Right atrium auricular region (tissue), 2 donors: ENCODE measurements around the gene DYRK1B. TPM values are rescaled to one million over a fixed set of nuclear protein-coding genes. Genes with fewer than 3 reads are reported as not detected.
A peak's percentile ranks its signal among the peaks of the same experiment; 100 is the strongest.

Source experiments
- DNase-seq: peaks from one replicate; pipeline ENCODE4 v3.0.0-alpha.2; 2019; ENCODE audit warnings: low spot score
- H3K27ac ChIP-seq, 2 donors: fragments of 200-600 bp; sonication (generic); 1 replicate in 1 of 2; 2 replicates in 1 of 2; pipeline ENCODE4 v1.5.1; 2016 to 2019
- H3K27me3 ChIP-seq, 2 donors: fragments of 200-600 bp; sonication (generic); one replicate each; pipeline versions ENCODE4 v1.5.1 to v1.6.0; 2017 to 2019
- H3K36me3 ChIP-seq: fragments of 200-600 bp; sonication (generic); one replicate; pipeline ENCODE4 v1.5.1; 2016
- H3K4me1 ChIP-seq, 2 donors: fragments of 200-600 bp; sonication (generic); one replicate each; pipeline versions ENCODE4 v1.5.1 to v1.6.0; 2017 to 2019
- H3K4me3 ChIP-seq, 2 donors: fragments of 200-600 bp; sonication (generic); 1 replicate in 1 of 2; 2 replicates in 1 of 2; pipeline ENCODE4 v1.5.1; 2017 to 2019; ENCODE audit warnings: mild to moderate bottlenecking in 1 of 2, moderate library complexity in 1 of 2
- H3K9me3 ChIP-seq, 2 donors: fragments of 200-600 bp; sonication (generic); one replicate each; pipeline ENCODE4 v1.5.1; 2019
- CTCF ChIP-seq, 2 donors: fragments of 200-600 bp; sonication (generic); IDR thresholded peaks; one replicate each; pipeline ENCODE4 v1.5.1; 2019; ENCODE audit warnings: antibody characterized with exemption in 2 of 2
- total RNA-seq, 2 donors: library from RNA; depleted of rRNA; stranded (reverse); fragments of >200 nt; gene quantifications; one replicate each; pipeline ENCODE4 v1.1.0, GENCODE V29; 2016

Gene DYRK1B
- total RNA-seq, 2 donors from 2014 or later = 11.1 to 14.5 TPM

DNA sequence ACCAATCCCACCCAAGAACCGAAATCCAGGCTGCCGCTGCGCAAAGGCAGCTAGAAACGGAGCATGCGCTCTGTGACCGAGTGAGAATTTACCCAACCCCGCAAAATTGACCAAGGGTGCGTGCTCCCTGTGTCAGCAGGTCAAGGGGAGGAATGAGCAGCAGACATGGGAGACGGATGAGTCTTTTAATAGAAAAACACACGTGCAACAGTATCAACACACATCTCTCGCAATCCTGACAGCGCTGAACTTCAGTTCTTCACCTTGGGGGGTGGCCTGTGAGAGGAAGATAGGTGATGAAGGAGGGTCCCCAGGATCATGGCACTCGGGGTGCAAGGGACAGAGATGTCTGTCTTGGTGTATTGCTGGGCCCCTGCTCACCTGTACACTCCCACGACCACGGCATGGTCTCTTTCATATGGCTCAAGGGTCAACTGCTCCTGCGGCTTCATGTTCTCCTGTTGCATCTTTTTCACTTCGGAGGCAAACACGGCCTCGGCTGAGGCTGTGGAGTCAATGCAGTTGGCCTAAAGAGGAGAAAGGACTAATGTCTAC is 402 bp upstream of the DYRK1B start:
- Histone ChIP-seq H3K27ac (peak overlapping the region; percentile 83 to 94), H3K27me3 (no peaks in the 10 kb centered on the region), H3K36me3 (peaks cover 61% of the 10 kb centered on the region), H3K4me3 (peak overlapping the region; percentile 54 to 97), H3K4me1 (peaks cover 0 to 18% of the 10 kb centered on the region in 2 donors), H3K9me3 (no peaks in the 10 kb centered on the region)
- DNase-seq = no peak
- TF ChIP-seq CTCF (IDR thresholded peaks at IDR 0.05) = no peak

DNA sequence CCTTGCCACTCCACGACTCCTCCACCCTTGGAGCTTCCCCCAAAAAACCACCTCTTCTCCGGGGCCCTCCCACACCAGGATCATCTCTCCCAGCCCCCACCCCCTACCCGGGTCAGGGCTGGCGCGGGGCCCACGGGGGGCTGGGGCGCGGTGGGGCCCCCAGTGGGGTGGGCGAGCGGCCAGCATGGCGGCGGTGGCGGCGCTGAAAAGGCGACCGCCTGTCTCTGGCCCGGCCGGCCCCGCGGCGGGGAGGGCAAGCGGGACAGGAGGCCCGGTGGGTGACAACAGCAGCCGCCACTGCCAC is 850 bp downstream of the DYRK1B start:
- DNase-seq = no peak
- TF ChIP-seq CTCF (IDR thresholded peaks at IDR 0.05) = no peak
- Histone ChIP-seq H3K27me3 (no peaks in the 10 kb centered on the region), H3K4me3 (peak overlapping the region; percentile 54 to 97), H3K9me3 (no peaks in the 10 kb centered on the region), H3K36me3 (peaks cover 60% of the 10 kb centered on the region), H3K27ac (peak overlapping the region; percentile 83 to 94), H3K4me1 (peaks cover 0 to 18% of the 10 kb centered on the region in 2 donors)

DNA sequence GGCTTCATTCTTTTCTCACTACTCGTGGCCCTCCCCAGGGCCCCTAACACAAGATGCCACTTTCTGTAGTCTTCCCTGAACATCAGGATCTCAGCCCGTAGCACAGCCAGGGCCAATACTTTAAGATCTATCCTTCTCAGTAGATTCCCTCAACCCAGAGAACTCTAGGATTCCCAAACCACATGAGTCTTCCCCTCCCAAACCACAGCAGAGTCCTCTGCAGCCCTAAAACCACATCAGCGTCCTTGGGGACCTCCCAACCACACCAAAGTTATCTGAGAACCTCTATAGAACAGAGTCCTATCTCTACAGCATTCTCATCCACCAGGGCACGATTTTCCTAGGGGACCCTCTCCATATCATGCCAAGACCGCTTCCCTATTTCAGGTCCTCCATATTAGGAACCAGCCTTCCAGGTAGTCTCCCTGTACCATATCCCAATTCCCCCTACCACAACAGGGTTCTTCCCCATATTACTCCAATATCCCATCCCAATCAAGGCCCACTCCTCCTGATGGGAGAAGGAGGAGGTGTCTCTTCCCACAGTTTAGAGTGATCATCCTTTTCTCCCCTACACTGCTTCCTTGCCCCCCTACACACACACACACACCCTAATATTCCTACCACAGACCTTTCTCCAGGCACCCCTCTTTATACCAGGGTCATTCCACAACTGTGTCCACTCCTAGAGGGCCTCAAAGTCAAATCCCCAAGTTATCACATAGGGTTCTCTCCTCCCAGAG is 1.4 kb downstream of the DYRK1B start:
- Histone ChIP-seq H3K36me3 (peaks cover 60% of the 10 kb centered on the region), H3K9me3 (no peaks in the 10 kb centered on the region), H3K27ac (peak overlapping the region; percentile 83 to 94), H3K27me3 (no peaks in the 10 kb centered on the region), H3K4me1 (peaks cover 0 to 18% of the 10 kb centered on the region in 2 donors), H3K4me3 (peak overlapping the region; percentile 54 to 97)
- no peak for TF ChIP-seq CTCF (IDR thresholded peaks at IDR 0.05)
- no peak for DNase-seq

GRCh38 chr19:39831679-39832078 is 2.3 kb downstream of the DYRK1B start:
- H3K27ac ChIP-seq = no peak overlapping the region
- no peak overlapping the region for H3K4me3 ChIP-seq
- TF ChIP-seq CTCF (IDR thresholded peaks at IDR 0.05) = no peak
- no peak for DNase-seq
- no peaks in the 10 kb centered on the region for H3K27me3 ChIP-seq
- H3K4me1 ChIP-seq = peaks cover 0 to 18% of the 10 kb centered on the region in 2 donors
- H3K9me3 ChIP-seq = no peaks in the 10 kb centered on the region
- peaks cover 60% of the 10 kb centered on the region for H3K36me3 ChIP-seq

DNA sequence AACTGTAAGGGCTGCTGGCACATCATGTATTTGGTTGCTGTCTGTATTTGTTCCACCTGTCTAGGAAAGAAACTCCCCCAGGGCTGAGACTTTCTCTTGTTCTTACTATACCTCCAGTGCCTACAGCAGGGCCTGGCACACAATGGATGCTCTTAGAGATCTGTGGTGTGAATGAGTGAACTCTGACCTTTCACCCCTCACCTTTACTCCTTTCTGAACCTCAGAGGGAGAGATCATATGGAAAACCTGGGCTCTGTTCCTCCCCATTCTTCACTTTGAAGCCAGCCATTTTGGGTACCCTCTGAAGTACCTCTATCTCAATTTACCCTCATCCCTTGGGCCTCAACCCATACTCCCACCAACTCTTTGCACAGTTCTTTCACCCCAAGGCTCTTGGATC is 3.1 kb downstream of the DYRK1B start:
- Histone ChIP-seq H3K4me1 (peaks cover 0 to 18% of the 10 kb centered on the region in 2 donors), H3K27me3 (no peaks in the 10 kb centered on the region), H3K9me3 (no peaks in the 10 kb centered on the region), H3K36me3 (peaks cover 60% of the 10 kb centered on the region), H3K27ac (no peak overlapping the region), H3K4me3 (no peak overlapping the region)
- DNase-seq = no peak
- no peak for TF ChIP-seq CTCF (IDR thresholded peaks at IDR 0.05)
